ENCODE data around the gene MYH1. TPM values are rescaled to one million over a fixed set of nuclear protein-coding genes. Genes with fewer than 3 reads are reported as not detected.

The MYH1 gene
- total RNA-seq, 6 experiments from 2014 or later: 0.23 to 2.3 (median 0.31) TPM; not detected in 3

DNA sequence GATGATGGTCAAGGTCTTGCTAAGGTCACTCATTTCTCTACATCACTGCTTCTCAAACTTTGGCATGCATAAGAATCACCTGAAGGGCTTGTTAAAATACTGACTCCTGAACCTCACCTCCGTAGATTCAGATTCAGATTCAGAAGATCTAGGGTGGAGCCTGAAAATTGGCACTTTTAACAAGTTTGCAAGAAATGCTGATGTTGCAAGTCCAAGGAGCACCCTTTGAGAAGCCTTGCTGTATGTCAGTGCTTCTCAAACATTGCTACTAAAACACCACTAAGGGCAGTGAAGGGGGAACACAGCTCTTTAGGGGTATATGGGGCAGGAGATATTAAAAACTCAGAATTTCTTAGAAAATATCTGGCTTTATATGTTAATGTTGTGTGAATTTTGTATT, 13.7 kb upstream of the MYH1 start:
- Histone ChIP-seq H3K4me3 (no peak overlapping the region), H3K4me1 (no peaks in the 10 kb centered on the region), H3K9me3 (no peaks in the 10 kb centered on the region), H3K27me3 (peaks cover 0 to 3% of the 10 kb centered on the region in 2 donors), H3K27ac (no peak overlapping the region), H3K36me3 (no peaks in the 10 kb centered on the region)
- DNase-seq (no peak), ATAC-seq (no peak)
- 25% methylated on average over 1 of the region's 1 CpG for WGBS (ENCODE audit: insufficient coverage, low coverage, low lambda C conversion rate, missing lambda C conversion rate)
- intact Hi-C loops (cut with DNase I): no loop called here
- TF ChIP-seq, protein P1, sequence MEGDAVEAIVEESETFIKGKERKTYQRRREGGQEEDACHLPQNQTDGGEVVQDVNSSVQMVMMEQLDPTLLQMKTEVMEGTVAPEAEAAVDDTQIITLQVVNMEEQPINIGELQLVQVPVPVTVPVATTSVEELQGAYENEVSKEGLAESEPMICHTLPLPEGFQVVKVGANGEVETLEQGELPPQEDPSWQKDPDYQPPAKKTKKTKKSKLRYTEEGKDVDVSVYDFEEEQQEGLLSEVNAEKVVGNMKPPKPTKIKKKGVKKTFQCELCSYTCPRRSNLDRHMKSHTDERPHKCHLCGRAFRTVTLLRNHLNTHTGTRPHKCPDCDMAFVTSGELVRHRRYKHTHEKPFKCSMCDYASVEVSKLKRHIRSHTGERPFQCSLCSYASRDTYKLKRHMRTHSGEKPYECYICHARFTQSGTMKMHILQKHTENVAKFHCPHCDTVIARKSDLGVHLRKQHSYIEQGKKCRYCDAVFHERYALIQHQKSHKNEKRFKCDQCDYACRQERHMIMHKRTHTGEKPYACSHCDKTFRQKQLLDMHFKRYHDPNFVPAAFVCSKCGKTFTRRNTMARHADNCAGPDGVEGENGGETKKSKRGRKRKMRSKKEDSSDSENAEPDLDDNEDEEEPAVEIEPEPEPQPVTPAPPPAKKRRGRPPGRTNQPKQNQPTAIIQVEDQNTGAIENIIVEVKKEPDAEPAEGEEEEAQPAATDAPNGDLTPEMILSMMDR (IDR thresholded peaks at IDR 0.05): no peak
- no peak for TF ChIP-seq POLR2A (IDR thresholded peaks at IDR 0.05)

DNA sequence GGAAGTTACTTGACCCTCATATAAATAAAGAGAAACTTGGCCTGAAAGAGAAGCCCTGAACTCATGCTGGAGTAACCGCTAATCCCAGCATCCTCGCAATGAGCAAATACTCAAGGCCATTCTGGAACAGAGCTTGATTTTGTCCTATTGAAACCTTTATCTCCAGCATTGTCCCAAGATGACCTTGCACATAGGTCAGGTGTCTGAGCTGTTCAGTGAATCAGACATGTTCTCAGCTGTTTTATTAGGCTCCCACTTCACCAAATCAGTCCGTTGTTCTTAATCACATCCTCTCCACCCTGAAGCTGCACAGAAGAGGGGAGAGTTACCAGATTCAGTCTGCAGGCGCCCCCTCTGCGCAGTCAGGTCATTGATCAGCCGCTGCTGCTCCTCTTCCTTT, 9.1 kb upstream of the MYH1 start:
- DNase-seq (no peak), ATAC-seq (no peak)
- peaks cover 0 to 2% (median 0%) of the 10 kb centered on the region in 4 donors for H3K9me3 ChIP-seq
- H3K36me3 ChIP-seq: no peaks in the 10 kb centered on the region
- intact Hi-C loops (cut with DNase I): no loop called here
- TF ChIP-seq, protein P1 (IDR thresholded peaks at IDR 0.05): no peak
- TF ChIP-seq POLR2A (IDR thresholded peaks at IDR 0.05): no peak
- H3K27ac ChIP-seq: no peak overlapping the region
- H3K4me3 ChIP-seq: no peak overlapping the region
- WGBS (ENCODE audit: insufficient coverage, low coverage, low lambda C conversion rate, missing lambda C conversion rate): 75% methylated on average over 5 of the region's 6 CpGs
- peaks cover 0 to 2% of the 10 kb centered on the region in 2 donors for H3K27me3 ChIP-seq
- H3K4me1 ChIP-seq: no peaks in the 10 kb centered on the region

DNA sequence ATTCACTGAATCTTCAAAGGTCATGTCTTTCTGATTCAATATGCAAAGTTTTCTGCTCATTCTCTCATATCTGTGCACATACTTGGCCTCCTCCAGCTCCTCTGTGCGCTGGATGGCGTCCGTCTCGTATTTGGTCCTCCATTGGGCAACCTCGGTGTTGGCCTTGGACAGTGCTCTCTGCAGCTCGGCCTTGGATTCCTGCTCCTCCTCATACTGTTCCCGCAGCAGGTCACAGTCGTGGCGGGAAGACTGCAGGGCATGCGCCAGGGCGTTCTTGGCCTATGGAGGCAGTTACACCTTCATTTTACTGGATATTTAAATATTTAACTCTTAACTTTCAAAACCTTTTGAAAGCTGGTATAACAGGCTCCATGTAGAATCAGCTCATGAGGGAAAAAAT, 8.2 kb upstream of the MYH1 start:
- Histone ChIP-seq H3K9me3 (peaks cover 0 to 4% (median 0%) of the 10 kb centered on the region in 4 donors), H3K4me1 (no peaks in the 10 kb centered on the region), H3K36me3 (no peaks in the 10 kb centered on the region), H3K27ac (no peak overlapping the region), H3K4me3 (no peak overlapping the region), H3K27me3 (no peaks in the 10 kb centered on the region)
- ATAC-seq: no peak
- intact Hi-C loops (cut with DNase I): no loop called here
- WGBS (ENCODE audit: insufficient coverage, low coverage, low lambda C conversion rate, missing lambda C conversion rate): 77% methylated on average over 9 of the region's 11 CpGs
- TF ChIP-seq, protein P1 (IDR thresholded peaks at IDR 0.05): no peak
- no peak for TF ChIP-seq POLR2A (IDR thresholded peaks at IDR 0.05)
- no peak for DNase-seq

DNA sequence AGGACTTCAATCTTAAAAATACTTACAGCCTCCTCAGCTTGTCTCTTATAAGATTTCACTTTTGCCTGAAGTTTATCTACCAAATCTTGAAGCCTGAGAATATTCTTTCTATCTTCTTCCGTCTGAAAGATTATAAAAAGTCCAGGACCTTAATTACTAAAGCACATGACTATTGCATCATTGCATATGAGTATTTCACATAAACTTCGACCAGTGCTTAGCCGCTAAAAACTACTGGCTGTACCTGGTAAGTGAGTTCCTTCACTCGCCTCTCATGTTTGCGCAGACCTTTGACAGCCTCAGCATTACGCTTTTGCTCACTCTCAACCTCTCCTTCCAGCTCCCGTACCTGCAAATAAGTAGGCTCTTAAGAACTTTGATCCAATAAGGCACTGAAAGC, 4.7 kb upstream of the MYH1 start:
- no peak overlapping the region for H3K4me3 ChIP-seq
- H3K36me3 ChIP-seq: no peaks in the 10 kb centered on the region
- peaks cover 0 to 4% (median 0%) of the 10 kb centered on the region in 4 donors for H3K9me3 ChIP-seq
- intact Hi-C loops (cut with DNase I): no loop called here
- DNase-seq (no peak), ATAC-seq (no peak)
- 67% methylated on average over 7 of the region's 7 CpGs for WGBS (ENCODE audit: insufficient coverage, low coverage, low lambda C conversion rate, missing lambda C conversion rate)
- no peak for TF ChIP-seq POLR2A (IDR thresholded peaks at IDR 0.05)
- TF ChIP-seq, protein P1 (IDR thresholded peaks at IDR 0.05): no peak
- H3K27ac ChIP-seq: no peak overlapping the region
- no peaks in the 10 kb centered on the region for H3K27me3 ChIP-seq
- H3K4me1 ChIP-seq: no peaks in the 10 kb centered on the region

DNA sequence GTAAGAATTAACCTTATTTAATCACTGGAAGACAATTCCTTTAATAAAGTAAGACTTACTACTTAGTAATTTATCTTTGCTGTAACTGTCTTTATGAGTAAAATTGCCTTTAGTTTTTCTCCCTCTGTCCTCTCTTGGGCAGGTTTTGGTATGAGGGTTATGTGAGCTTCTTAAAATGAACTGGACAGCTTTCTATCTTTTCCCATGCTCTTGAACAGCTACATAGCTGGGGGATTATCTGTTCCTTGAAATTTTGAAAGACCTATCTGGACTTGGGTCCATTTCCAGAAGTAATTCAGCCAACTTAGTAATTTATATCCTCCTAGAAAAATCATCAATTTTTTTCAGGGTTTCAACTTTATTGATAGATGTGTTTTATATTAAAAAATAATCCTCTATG, 3.6 kb upstream of the MYH1 start:
- intact Hi-C loops (cut with DNase I): no loop called here

More for the DNA sequence above, 3.6 kb upstream of the MYH1 start:
- H3K27ac ChIP-seq: no peak overlapping the region
- DNase-seq: no peak
- TF ChIP-seq POLR2A (IDR thresholded peaks at IDR 0.05): no peak
- TF ChIP-seq, protein P1 (IDR thresholded peaks at IDR 0.05): no peak
- ATAC-seq: no peak
- no peak overlapping the region for H3K4me3 ChIP-seq
- no peaks in the 10 kb centered on the region for H3K27me3 ChIP-seq
- peaks cover 0 to 4% (median 0%) of the 10 kb centered on the region in 4 donors for H3K9me3 ChIP-seq
- no peaks in the 10 kb centered on the region for H3K4me1 ChIP-seq
- H3K36me3 ChIP-seq: no peaks in the 10 kb centered on the region

Measured in right lobe of liver (tissue), 6 donors.